ENCODE data around the gene ARHGAP29. TPM values are rescaled to one million over a fixed set of nuclear protein-coding genes. Genes with fewer than 3 reads are reported as not detected.

The ARHGAP29 gene
- total and polyA plus RNA-seq, 2 of the 4 experiments (the other 2 are of a cell fraction), result 19.1 to 30.3 TPM

- Histone ChIP-seq H2AFZ (replicated peaks; ENCODE audit: low read length, poor library complexity) (no peak overlapping the region), H3K79me1 (ENCODE audit: low read depth in 1 of 2, low read length in 2 of 2) (peaks cover 8 to 16% of the 10 kb centered on the region in 2 experiments; a peak in 3 of 4 replicates), H2BK120ac (ENCODE audit: low read depth, low read length) (no peak overlapping the region), H2AK5ac (ENCODE audit: low read depth, low read length) (no peak overlapping the region), H4K20me1 (ENCODE audit: insufficient read depth, low read length) (no peaks in the 10 kb centered on the region), H3K9me3 (ENCODE audit: control insufficient read depth, insufficient read depth, low read length) (no peaks in the 10 kb centered on the region), H3K4me1 (ENCODE audit: control insufficient read depth, insufficient read depth, low read length) (no peaks in the 10 kb centered on the region), H3K9ac (ENCODE audit: low read depth, low read length) (no peak overlapping the region), H3K4me2 (ENCODE audit: low read depth, low read length) (no peak overlapping the region), H4K5ac (ENCODE audit: low read depth, low read length) (no peak overlapping the region), H4K8ac (ENCODE audit: low read depth in 2 of 2, low read length in 2 of 2) (no peak overlapping the region), H2BK5ac (ENCODE audit: low read depth, low read length, poor library complexity, severe bottlenecking) (no peak overlapping the region), H3K9me1 (ENCODE audit: insufficient read depth, low read length) (no peaks in the 10 kb centered on the region), H3K27ac (ENCODE audit: insufficient read depth, low read length) (no peak overlapping the region), H2BK15ac (ENCODE audit: low read depth, low read length) (no peak overlapping the region), H2AK9ac (replicated peaks; ENCODE audit: low read depth, low read length, poor library complexity) (no peak overlapping the region), H3K18ac (ENCODE audit: low read depth, low read length) (no peak overlapping the region), H3K4ac (ENCODE audit: low read depth, low read length) (no peak overlapping the region), H3K4me3 (ENCODE audit: insufficient read depth, low read depth, low read length) (no peak overlapping the region), H4K91ac (ENCODE audit: insufficient read depth, low read depth, low read length) (no peak overlapping the region), H3K27me3 (ENCODE audit: control insufficient read depth, insufficient read depth, low read length) (no peaks in the 10 kb centered on the region), H3K36me3 (ENCODE audit: control insufficient read depth, insufficient read depth, low read length) (no peaks in the 10 kb centered on the region), H3K56ac (ENCODE audit: extremely low read depth, insufficient read depth, low read length) (no peak overlapping the region), H3K14ac (replicated peaks; ENCODE audit: low read depth, low read length) (no peak overlapping the region), H2BK20ac (ENCODE audit: low read depth, low read length) (no peak overlapping the region), H3K23ac (ENCODE audit: low read depth, low read length) (no peak overlapping the region)
- ATAC-seq (ENCODE audit: low read depth) (no peak), DNase-seq (no peak)
- CTCF ChIA-PET, result interaction anchor here (0.6 to 1.0 kb wide), 2 partner anchors 8 to 12 kb away, joined by 3 read pairs; no protein-coding TSS in a partner anchor
- no TSS peak for BruUV-seq (replicated peaks)
- dilution Hi-C loops (cut with HindIII; ENCODE audit: low sequenced_read_pairs, unreplicated experiment), result no loop called here
- no CpG with 5 or more reads among the region's 2 CpGs for WGBS, 2 experiments (ENCODE audit: extremely low coverage in 2 of 2, insufficient read length in 1 of 2)
- POLR2A ChIA-PET (ENCODE audit: unreplicated experiment), result no interaction called here
- in situ Hi-C loops (cut with MboI; ENCODE audit: low sequenced_read_pairs), result no loop called here
- TF ChIP-seq SMC3 (IDR thresholded peaks at IDR 0.05; ENCODE audit: low read depth, low read length) (no peak), CHD1 (IDR thresholded peaks at IDR 0.05; ENCODE audit: low read depth, low read length) (no peak), NFE2L2 (IDR thresholded peaks at IDR 0.05; ENCODE audit: low read depth, low read length) (no peak), BHLHE40 (IDR thresholded peaks at IDR 0.05; ENCODE audit: low read depth, low read length) (no peak)
- TF ChIP-seq, protein P1, sequence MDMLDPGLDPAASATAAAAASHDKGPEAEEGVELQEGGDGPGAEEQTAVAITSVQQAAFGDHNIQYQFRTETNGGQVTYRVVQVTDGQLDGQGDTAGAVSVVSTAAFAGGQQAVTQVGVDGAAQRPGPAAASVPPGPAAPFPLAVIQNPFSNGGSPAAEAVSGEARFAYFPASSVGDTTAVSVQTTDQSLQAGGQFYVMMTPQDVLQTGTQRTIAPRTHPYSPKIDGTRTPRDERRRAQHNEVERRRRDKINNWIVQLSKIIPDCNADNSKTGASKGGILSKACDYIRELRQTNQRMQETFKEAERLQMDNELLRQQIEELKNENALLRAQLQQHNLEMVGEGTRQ (IDR thresholded peaks at IDR 0.05; ENCODE audit: low read depth, low read length), result no peak
- intact Hi-C loops (cut with micrococcal nuclease), result no loop called here
Measured at GRCh38 chr1:94225845-94226244, 11.5 kb downstream of the ARHGAP29 start.

Data from IMR-90 (cell line).